AML-193 (cell line): ENCODE results near the gene NELFE.

Source experiments
- DNase-seq, 2 experiments: peaks; one replicate each; lab custom pipeline; 2025; lab: John Stamatoyannopoulos, UW

The NELFE gene

DNA sequence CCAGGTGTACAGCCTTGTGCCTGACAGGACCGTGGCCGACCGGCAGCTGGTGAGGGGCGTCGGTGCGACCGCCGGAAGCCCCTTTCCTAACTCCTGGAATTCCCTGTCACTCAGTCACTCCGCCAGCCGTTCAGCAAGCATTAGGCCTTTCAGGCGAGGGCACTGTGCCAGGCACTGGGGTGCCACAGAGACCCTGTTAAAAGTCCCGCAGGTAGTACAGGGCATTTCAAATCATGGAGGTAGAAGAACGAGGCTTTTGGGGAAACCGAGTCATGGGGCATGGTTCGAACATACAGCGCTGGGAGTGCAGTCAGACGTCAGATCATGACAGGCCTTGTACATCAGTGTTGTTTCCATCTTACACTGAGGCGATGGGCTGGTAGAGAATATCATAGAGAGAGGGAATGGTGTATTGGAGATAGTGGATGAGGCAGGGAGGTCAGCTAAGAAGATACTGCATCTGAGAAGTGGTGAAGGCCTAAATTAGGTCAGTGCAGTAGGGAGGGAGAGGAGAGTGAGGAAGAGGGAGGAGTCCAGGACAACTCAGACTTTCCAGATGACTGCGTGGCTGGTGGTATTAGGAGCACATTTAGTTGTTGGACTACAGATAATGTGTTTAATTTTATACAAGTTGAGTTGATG, 14.1 kb upstream of the NELFE start:
- DNase-seq = no peak

DNA sequence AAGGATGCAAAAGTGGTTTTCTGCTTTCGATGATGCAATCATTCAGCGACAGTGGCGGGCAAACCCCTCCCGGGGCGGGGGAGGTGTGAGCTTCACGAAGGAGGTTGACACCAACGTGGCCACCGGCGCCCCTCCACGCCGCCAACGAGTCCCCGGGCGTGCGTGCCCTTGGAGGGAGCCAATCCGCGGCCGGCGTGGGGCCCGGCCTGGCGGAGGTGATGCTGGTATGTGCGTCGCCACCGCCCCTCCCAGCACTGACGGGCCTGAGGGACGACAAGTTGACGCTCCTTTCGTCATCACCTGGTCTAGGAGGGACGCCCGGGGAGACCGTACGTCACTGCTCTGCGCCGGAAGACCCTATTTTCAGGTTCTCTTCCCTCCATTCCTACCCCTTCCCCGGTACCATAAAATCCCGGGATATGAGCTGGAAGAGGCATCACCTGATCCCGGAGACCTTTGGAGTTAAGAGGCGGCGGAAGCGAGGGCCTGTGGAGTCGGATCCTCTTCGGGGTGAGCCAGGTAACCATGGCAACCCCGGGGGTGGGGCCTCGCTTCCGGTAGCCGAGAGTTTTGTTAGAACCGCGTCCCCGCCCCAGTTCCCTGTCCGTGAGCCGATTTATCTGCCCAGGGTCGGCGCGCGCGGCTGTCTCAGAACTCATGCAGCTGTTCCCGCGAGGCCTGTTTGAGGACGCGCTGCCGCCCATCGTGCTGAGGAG, 13.4 kb upstream of the NELFE start, which contains the start of gene DXO:
Gene DXO, minus strand, starts transcription at position 146 of the 716 bp plus-strand sequence. CDS start 463 bp downstream, outside the sequence.
- peak; percentile 98 to 99 for DNase-seq

DNA sequence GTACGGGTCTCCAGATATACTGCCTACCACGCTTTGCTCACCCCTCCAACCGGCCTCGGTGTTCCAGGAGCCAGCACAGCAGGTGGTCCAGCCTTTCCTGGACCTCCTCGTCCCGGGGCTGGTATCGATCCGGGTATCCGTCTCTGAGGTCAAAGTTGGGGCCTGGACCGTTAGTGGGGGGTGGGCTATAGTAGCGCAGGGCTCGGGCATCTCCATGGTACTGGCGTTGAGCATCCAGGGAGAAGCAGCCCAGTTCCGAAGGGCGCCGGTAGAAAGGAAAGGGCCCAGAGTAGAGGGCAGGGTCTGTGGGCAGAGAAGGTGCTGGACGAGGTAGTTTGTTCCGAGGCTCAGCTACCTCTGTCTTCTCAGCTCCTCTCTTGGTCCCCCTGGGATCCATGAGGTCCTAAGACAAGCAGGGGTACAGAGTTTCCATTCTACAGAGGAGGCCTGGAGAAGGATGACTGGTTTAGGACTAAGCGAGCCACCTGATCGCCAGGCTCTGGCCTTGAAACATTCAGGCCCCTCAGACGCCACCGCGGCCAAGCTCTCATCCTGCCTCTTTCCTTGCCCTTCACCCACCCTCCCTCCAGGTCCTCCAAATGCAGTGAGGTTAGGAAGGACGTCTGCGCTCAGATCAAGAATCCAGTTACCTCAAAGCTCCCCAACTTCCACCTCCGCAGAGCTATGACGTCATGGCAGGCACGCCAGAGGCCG, 12.7 kb upstream of the NELFE start:
- DNase-seq = no peak

DNA sequence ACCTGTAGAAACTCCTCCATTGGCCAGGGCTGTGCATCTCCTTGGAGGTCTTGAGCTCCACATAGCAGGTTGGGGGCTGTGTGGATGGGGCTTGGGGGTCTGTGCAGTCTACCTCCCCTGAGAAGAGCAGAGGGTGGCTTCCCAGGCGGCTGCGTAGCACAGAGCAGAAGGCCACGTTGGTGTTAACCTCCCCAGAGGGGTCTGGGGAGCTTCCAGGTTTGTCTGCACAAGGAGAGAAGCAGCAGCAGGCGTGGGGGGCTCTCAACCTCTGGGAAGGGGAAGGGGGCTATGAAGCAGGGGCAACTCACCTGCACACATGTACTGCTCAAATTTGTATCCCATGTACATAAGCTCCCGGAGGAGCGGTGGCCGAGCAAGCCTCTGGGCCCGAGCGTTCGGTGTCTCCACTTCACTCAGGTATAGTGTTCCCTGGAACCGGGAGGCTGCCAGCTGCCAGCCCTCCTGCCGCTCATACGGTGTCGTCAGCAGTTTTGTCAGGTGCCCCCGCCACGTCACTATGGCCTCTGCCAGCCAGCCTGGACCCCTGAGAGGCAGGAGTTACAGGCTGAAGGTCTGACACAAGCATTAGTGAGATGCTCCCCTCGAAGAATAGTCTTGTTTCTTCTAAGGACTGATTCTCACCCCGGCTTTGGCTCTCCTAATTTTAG, 12.0 kb upstream of the NELFE start:
- no peak for DNase-seq

DNA sequence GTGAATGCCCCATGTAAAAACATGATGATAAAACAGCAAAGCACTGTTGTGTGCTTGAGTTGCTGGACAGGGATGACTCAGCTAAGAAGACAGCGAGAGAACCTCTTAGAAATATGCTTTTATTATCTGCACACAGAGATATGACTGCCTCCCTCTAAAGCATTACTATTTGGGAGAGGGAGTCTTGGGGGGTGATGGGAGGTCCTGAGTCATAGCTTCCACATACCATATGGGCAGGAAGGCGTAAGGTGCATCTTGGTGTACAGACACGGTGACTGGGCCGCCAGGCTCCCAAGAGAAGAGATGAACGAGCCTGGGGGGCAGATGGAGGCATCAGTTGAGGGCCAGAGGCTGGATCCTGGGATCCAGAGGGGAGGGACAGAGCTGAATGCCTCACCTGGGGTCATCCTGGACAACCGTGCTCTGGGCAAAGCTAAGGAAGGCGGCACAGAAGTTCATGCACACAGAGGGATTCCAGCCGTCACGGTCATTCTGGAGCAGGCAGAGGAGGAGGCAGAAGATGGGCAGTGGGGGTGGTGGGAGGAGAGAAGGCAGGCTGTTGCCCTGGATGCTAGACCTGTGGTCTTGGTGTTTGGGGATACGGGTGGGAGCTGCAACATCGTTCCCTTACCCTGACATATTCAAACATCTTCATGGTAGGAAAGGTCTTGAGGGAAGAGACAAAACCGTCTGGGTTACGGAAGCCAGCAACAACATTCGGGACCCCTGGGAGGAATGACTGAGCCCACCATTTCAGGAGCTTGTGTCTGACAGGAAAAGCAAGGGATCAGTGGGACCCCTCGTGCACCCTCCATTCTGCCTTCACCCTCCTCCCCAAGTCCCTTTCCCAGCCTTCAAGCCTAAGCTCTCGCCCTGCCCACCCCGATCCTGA, 11.2 kb upstream of the NELFE start:
- no peak for DNase-seq

DNA sequence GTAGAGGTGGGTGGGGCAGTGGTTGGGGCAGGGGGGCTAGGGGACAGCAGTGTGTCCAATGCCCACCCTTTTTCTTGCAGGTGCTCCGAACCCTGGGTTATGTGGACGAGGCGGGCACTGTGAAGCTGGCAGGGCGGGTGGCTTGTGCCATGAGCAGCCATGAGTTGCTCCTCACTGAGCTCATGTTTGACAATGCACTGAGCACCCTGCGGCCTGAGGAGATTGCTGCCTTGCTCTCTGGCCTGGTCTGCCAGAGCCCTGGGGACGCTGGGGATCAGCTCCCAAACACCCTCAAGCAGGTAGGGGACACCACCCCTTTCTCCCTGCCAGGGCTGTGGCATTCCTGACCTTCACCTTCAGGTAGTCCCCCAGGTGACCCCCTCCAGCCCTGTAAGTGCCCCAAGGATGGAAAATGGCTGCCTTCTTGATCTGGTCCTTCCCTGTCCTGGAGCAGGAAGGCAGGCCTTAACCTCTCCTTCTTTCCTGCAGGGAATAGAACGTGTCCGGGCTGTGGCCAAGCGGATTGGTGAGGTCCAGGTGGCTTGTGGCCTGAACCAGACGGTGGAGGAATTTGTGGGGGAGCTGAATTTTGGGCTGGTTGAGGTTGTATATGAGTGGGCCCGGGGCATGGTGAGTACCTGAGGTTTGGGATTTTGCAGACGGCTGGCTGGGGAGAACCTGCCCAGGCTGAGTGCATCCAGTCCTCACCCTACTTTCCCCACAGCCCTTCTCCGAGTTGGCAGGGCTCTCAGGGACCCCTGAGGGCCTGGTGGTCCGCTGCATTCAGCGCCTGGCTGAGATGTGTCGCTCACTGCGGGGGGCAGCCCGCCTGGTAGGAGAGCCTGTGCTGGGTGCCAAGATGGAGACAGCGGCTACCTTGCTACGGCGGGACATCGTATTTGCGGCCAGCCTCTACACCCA, 10.3 kb upstream of the NELFE start:
- DNase-seq = no peak

DNA sequence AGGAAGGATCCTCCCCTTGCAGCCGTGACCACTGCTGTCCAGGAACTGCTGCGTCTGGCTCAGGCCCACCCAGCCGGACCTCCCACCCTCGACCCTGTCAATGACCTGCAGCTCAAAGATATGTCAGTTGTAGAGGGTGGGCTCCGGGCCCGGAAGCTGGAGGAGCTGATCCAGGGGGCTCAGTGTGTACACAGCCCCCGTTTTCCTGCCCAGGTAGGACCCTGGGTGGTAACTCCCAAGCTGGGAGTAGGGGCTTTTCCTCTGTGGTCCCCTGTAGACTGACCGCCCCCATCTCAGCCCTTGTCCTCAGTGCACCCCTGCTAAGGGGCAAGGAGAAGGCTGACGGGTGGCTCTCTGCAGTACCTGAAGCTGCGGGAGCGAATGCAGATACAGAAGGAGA, 9.6 kb upstream of the NELFE start:
- DNase-seq = no peak

DNA sequence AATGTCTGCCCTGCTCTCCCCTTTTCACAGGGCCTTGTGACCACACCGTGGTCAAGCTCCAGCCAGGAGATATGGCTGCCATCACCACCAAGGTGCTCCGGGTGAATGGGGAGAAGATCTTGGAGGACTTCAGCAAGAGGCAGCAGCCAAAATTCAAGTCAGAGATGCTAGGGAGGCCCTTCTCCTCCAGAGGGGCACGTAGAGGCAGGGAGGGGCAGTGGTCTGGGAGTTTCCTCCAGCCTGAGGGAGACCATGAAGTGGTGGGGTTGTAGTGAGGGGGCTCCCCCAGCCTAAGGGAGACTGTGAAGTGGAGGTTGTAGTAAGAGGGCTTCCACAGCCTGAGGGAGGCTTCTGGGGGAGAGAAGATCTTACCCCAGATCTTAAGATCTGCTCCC, 9.2 kb upstream of the NELFE start:
- no peak for DNase-seq

DNA sequence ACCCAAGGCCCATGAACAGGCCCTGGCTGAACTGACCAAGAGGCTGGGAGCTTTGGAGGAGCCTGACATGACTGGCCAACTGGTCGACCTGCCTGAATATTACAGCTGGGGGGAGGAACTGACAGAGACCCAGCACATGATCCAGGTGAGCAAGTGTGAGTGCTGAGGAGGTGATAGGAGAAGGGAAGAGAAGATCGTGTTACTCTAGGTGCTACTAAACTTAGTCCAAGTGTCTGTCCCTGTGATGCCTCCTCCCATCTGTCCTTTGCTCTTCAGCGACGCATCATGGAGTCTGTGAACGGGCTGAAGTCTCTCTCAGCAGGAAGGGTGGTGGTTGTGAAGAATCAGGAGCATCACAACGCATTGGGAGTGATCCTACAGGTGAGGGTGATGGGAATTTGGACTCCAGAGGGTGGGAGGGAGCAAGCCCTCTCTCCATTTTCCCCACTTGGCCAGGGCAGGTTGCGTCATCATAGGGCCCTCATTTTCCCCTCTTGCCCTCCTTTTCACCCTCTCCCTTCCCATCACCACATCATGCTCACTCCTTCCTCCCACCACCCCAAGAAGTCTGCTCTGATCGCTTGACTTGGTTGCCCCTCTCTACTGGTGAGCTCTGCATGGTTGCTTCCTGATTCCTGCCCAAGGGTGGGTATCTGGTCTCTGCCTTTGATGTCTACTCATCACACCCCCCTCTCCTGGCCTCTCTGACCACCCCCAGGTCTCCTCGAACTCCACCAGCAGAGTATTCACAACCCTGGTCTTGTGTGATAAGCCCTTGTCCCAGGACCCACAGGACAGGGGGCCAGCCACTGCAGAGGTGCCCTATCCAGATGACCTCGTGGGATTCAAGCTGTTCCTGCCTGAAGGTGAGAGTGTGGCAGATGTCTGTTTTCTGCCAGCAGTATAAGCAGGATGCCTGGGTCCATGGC, 8.5 kb upstream of the NELFE start:
- no peak for DNase-seq

DNA sequence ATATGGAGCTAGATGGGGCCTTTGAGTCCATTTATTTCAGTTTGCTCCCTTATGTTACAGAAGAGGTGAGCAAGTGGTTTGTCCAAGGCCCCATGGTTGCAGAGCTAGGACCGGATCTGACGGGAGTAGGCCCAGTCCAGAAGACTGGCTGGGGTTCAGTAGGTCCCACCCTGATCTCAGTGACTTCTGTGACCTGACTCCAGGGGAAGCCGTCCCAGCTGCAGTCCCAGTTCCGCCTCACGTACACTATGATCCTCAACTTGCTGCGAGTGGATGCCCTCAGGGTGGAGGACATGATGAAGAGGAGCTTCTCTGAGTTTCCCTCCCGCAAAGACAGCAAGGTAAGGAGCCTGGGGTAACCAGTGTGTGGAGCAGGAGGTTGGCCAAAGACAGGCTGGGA, 7.7 kb upstream of the NELFE start:
- DNase-seq = no peak

DNA sequence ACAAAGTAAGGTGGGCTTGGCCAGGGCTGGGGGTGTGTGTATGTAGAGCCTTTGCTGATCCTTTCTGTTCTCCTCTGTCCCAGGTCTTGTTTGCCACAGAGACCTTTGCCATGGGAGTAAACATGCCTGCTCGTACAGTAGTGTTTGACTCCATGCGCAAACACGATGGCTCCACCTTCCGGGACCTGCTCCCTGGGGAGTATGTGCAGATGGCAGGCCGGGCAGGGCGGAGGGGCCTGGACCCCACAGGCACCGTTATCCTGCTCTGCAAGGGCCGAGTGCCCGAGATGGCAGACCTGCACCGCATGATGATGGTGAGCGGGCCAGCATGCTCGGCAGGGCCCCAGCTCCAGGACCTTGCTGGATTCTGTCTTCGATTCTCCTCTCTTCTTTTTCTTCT, 6.9 kb upstream of the NELFE start:
- no peak for DNase-seq

DNA sequence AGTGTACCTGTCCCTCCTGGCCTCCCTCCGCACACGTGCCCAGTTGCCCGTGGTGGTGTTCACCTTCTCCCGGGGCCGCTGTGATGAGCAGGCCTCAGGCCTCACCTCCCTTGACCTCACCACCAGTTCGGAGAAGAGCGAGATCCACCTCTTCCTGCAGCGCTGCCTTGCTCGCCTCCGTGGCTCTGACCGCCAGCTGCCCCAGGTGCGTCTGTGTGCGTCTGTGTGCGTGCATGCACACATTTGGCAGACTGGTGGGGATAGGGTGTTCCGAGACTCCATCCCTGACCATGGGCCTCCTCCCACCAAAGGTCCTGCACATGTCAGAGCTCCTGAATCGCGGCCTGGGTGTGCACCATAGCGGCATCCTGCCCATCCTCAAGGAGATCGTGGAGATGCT, 5.2 kb upstream of the NELFE start:
- no peak for DNase-seq

DNA sequence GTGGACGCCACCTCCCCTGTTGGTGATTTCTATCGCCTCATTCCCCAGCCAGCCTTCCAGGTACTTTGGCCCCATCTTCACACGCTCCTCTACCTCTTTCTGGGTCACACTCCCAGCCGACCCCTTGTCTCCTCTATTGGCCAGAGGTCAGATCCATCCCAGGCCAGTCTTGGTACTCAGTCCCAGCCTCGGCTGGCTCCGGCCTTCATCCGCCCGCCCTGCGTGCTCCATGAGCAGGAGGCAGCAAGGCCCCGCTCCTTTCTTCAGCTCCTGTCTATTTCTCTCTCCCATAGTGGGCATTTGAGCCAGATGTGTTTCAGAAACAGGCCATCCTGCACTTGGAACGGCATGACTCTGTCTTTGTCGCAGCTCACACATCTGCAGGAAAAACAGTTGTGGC, 2.8 kb upstream of the NELFE start:
- no peak for DNase-seq

DNA sequence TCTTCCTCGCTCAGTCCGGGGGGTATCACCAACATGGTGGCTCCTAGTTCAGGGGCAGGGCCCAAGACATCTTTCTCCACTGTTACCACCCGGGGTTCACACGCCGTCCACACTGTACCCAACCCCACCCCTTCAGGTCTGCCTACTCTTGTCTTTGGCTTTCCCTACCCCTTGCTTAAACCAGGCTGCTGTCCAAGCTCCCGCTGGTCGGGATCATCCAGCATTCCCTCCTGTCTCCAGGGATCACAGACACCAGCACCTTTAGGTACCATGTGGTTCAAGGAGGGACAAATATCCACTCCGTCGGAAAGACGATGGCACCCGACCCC, 395 bp downstream of the NELFE start:
- DNase-seq = no peak

DNA sequence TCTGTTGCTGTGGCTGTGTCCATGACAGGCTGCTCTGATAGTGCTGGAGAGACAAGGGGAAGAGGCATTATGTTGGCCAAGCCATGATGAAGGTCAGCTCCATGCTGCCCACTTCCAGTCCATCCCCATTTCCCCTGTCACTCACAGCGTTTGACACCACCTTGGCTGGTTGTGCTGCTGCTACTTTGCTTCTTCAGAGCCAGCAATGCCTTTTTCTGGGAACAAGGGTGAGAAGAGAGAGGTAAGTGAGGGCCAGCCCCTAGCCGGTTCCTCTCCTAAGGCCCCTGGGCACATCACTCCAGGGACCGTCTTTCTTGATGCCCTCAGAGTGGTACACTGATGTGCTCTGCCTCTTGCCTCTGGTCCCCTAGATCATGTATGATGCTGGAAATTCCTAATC, 2.0 kb downstream of the NELFE start:
- no peak for DNase-seq

DNA sequence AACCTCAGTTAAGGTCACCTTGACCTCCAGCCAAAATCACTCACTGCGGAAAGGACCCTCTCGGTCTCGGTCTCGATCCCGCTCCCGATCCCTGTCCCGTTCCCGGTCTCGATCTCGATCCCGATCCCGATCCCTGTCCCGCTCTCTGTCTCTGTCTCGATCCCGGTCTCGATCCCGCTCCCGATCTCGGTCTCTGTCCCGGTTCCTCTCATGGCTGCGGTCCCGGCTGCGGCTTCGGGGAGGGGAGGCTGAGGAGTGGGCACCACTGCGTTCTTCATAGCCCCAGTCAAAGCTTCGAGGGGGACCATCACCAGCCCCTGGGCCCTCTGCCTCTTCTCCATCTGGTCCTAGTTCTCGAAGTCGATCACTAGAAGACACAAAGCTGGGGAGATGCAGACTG, 4.3 kb downstream of the NELFE start:
- no peak for DNase-seq

DNA sequence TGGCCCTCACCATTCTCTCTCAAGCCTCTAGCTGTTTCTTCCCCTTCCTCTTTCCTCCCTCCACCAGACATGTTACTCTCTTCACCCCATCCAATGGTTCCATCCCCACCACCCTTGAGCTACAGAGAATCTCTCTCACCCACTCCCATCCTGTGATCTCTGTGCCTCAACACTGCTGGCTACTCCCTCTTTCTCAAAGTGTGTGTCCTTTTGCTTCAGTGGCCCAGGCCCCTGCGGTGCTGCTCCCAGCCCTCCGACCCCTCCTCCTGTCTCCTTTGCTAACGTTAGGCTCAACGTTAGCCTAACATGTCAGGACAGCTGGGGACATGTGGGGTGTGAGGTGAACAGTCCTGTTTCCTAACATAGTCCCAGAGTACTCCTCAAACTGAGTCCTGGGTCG, 5.9 kb downstream of the NELFE start:
- peak in 1 of 2 experiments; percentile 9 for DNase-seq

DNA sequence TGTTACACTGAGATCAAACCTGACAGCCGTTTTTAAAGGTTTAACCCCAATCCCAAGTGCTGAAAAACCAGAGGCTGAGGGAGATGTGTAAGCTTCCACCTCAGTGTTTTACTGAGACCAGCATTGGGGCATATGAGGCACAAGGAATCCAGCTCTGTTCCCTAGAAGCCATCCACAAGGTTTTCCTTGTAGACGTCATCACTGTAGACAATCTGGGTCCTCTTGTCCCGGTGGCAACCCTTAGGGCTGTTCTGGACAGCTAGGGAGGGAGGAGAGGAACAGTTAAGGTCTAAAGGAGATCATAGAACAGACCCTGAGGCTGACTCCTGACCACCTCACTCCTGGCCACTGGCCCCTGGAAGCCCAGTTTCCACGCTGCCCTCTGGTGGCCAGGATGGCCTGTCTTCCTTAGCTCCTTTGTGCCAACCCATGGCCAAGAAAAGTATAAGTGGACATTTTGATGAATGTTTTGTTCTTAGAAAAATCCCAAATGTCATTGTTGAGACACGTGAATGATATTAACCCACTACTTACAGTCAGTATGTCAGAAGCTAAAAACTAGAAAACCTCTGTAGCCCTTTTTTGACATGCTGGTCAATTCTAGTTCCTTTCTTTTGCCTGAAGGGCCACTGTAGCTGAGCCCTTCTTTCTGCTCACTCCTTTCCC, 6.5 kb downstream of the NELFE start:
- DNase-seq = peak; percentile 51 to 58

DNA sequence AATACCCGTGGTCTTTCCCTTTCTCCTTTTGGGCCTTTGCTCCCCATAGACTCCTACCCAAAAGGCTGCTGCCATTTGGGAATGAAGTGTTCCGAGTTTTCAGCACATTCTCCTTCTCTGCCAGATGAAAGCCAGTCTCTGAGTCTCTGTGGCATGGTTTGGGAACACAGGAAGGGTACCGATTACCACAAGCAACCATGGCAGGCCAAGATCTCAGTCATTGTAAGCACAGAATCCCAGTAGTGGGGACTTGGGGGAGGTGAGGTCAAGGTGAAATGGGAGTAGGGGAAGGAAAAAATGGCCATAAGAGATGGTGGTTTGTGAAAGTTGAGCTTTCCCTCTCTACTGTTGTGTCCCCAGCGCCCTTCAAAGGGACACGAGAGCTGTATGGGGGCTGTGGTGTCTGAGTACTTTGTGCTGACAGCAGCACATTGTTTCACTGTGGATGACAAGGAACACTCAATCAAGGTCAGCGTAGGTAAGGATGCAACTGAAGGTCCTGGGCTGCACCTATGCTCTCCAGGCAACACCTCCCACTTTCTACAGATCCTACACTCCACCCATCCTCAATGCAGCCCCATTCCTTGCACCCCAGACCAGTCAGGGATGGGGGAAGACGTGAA, 8.7 kb downstream of the NELFE start:
- no peak for DNase-seq
